ENCODE data around the gene RNU6-1.

Gene RNU6-1

GRCh38 chr15:67790610-67791319 is 49.1 kb downstream of the RNU6-1 start:
- H3K4me1 Mint-ChIP-seq: no peaks in the 10 kb centered on the region
- H3K27ac Mint-ChIP-seq: no peak overlapping the region
- no peaks in the 10 kb centered on the region for H3K9me3 Mint-ChIP-seq
- H3K36me3 Mint-ChIP-seq: no peaks in the 10 kb centered on the region
- H3K4me3 Mint-ChIP-seq: no peak overlapping the region
- DNase-seq (ENCODE audit: low spot score in 2 of 2) (no peak), ATAC-seq (no peak)

All from stimulated activated effector memory CD8-positive, alpha-beta T cell treated with anti-CD3 and anti-CD28 coated beads, Interleukin-12 subunit alpha, Interleukin-12 subunit beta, amount 100 ng/mL, for 72 hours (primary cell).